OCI-LY3 (cell line): ENCODE measurements around the gene FAM216A.

Source experiments
- CTCF ChIP-seq: fragments of 200-600, 300-600 bp; sonication (generic); IDR thresholded peaks from 2 replicates; pipeline ENCODE4 v1.5.1; 2014; ENCODE audit warnings: antibody characterized with exemption, low read length, low read depth
- EZH2phosphoT487 ChIP-seq: fragments of 200-600 bp; shearing (Covaris generic); IDR thresholded peaks from 2 replicates; pipeline ENCODE4 v1.6.1; 2018; ENCODE audit warnings: antibody characterized with exemption, mixed run types, low read depth

DNA sequence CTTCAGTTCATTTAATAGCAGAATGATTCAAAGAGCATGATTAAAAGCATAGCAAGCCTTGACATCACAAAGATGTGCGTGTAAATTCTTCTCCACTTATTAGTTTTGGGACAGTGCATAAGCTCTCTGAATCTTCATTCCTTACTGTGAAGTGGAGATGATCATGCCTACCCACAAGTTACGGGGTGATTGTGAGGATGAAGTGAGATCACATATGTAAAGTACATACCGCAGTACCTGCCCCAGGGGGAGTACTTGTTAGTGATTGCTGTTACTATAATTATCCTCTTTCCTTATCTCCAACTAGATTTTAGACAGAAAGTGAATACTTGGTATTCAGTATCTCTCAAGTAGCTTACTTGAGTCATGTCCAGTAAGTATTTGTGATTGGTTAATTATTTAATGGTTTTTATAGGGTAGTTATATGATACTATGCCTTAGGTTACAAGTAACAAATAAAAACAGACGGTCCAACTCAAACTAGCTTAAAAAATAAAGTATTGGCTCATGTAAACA lies 39.5 kb downstream of the FAM216A start:
- no peak for TF ChIP-seq CTCF
- no peak for TF ChIP-seq EZH2phosphoT487
